Stimulated activated CD4-positive, alpha-beta T cell treated with anti-CD3 and anti-CD28 coated beads, TNF-alpha, amount 100 ng/mL, for 4 hours (primary cell): Measurements from ENCODE around the gene MRPL38.
A peak's percentile ranks its signal among the peaks of the same experiment; 100 is the strongest.

ENCODE experiments used
- DNase-seq, 3 experiments: peaks; one replicate each; pipeline ENCODE4 v3.0.0-alpha.2; 2020; ENCODE audit warnings: low read depth in 3 of 3

MRPL38 gene

DNA sequence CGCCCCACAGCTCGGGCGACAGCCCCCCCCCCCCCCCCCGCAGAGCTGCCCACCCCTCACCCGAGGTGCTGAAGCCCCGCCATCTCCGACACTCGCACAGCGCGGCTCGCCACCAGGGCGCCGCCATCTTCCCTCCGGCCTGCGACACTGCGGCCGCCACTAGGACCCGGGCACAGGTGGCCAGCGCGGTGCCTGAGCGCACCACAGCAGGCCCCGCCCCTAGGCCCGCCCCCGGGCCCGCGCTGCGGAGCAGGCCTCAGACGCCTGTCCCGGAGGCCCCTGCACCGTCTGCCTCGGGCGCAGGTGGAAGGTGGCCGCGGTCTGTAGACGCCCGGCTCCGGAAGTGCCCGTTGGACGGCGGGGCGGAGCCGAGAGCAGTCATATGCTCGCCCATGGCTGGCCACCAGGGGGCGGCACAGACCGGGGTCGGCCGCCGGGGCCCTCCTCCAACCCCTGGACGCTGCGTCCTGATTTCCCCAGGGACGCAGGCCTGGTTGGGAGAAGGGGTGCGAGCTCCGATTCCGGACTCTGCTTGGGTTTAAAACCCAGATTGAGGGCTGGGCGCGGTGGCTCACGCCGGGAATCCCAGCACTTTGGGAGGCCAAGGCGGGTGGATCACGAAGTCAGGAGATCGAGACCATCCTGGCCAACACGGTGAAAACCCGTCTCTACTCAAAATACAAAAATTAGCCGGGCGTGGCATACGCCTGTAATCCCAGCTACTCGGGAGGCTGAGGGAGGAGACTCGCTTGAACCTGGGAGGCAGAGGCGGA is at the start of gene MRPL38:
Gene MRPL38 (minus strand): TSS at position 136 of the 773 bp plus-strand sequence. CDS start 9 bp downstream, at position 127.
- DNase-seq, result peak; percentile 82 to 88 (median 87)

DNA sequence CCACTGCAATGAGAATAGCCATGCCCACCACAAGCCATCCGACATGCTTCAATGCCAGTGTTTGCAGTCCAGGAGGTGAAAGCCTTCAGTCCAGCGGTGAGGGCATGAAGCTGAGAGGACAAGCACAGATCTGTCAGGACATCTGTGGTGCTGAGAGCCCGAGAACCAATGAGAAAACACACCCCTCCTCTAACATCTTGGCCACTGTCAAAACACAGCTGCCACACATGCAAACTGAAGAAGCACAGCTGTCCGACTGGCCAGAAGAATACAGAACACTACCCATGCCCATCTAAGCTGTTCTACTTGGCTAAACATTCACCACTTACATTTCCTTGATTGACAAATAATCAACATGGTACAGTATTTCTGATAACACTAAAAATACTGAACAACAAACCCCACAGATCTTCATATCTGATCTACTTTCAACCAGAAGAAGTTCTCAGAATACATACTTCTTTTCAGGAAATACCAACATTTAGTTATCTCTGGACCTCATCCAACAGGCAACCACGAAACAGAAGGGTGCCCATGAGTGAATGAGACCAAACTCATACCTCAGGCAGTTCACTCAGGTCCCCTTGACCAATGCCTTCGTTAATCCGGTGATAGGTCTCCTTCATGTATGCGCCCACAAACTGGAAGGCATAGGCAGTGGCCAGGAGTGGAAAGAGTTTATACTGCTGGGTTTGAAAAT is 46.3 kb upstream of the MRPL38 start:
- no peak for DNase-seq

DNA sequence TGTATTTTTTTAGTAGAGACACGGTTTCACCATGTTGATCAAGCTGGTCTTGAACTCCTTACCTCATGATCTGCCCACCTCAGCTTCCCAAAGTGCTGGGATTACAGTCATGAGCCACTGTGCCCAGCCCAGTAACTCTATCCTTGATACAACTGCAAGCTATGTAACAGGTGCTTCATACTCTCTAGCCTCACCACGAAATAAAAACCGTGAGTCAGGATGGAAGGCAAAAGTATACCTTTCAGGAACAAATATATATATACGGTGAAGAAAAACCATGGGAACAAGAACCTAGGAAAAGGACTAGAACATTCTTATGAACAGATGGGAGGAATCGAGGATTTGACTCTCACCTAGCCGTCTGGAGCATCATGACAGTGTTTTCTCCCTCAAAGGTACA is 45.7 kb upstream of the MRPL38 start:
- no peak for DNase-seq

DNA sequence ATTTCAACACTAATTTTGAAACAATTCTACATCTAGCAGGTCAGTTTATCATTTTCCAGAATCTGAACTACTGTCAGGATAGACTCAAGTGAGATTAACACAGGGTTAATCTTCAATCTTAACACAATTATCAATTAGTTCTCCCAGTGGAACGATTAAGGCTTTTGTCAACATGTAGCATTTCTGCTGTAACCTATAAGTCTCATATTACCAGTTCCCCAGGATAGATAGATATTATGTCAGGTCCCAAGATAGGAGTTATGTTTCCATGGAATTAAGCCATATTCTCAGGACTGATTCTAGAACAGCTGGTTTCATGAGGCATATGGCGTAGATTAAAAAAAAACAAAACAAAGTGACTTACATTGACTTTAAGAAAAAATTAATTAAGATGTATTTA is 40.5 kb upstream of the MRPL38 start:
- no peak for DNase-seq

DNA sequence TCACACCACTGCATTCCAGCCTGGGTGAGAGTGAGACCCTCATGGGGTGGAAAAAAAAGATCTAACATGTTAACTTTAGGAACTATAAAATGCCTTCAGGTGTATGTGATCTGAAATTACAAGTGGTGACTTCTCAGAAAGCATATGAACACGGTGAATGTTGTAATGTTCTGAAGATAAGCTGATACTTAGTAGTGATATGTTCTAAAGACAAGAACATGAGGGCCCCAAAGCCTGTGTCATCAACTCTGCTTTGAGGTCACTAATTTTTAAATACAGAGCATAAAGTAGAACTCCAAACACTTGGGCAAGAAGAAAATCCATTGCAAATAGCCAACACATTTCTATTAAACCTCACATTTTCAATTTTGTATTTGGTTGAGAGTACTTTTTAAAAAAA is 38.8 kb upstream of the MRPL38 start:
- DNase-seq, result no peak

DNA sequence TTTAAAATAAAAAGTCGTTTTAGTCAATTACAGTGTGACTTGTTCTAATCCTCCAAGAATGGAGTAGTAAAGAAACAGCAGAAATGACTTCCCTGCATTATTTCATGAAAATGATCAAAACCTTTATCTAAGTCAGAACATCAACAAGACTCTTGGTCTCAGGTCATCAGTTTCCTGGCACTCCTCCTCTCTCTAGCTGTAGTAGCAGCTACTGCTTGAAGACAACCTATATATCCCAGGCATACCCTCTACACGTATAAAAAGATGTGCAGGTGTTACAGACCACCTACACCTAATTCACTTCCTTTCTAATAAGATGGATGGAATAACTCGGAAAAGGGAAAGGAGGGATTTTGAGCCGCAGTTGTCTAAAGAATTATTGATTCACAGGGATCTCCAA is 37.8 kb upstream of the MRPL38 start:
- DNase-seq, result no peak

DNA sequence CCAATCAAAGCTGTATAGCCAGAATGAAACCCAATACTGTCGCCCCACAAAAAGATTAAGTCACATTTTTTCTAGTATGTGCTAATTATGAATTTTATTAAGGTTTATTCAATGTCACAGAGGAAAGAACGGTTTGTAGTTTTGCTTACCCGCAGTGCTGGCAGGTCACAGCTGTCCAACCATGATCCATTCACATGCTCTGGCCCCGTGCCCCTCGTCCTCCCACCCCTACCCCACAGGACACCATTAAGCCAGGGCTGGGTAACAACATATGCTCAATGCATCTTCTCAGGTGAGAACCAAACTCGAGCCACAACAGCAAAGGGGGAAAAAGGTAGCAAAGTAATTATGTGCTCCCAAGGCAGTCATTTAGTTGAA is 36.7 kb upstream of the MRPL38 start:
- DNase-seq, result no peak

DNA sequence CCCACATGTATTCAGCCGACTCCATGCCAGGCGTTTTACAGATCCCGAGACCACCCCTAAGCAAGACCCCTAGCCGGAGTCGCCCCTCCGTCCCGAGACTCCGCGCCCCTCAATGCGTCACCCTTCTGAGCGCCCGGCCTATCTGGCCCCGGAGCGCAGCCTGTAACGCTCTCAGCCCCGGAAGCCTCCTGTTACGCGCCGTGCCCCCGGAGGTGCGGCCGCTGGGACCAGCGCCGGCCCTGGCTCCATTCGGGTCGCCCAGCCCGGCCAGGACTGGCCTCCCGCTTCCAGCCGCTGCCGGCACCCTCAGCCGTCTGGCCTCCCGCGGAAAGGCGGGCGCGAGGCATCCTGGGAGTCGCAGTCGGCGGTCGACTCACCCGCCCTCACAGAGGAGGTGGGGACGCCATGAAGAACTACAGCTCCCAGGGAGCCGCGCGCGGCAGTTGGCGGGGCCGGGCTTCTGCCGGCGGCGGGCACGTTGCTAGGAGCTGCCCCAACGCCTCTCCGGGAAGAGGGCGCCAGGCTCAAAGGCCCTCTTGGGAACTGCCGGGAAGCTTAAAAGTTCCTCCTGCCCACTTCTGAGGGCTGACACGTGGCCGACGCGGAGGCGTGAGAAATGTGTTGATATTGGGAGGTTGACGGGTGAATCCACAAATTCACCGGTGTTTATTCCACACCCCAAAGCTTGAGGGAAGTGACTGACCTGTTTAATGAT is 36.2 kb upstream of the MRPL38 start, which contains the start of gene FBF1:
Gene FBF1 (minus strand): TSS at position 316 of the 715 bp plus-strand sequence. CDS start 2,893 bp downstream, outside the sequence.
- peak; percentile 75 to 83 (median 79) for DNase-seq

DNA sequence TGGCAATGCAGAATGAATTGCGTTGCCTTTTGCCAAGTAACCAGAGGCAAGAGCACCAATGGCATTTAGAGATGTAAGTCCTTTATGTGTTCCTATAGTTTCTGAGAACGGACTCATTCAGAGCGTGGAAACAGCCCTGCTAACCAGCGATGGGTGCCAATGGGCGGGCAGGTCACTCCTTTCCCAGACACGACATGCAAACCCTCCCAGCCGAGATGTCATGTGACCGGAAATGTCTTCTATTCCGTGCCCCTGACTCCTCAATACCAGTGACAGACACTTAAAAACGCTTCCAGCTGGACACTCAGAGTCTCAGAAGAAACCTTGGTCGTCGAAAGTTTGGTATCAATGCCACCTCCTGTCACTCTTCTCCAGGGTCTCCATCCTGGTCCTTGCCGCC is 33.0 kb upstream of the MRPL38 start:
- no peak for DNase-seq

DNA sequence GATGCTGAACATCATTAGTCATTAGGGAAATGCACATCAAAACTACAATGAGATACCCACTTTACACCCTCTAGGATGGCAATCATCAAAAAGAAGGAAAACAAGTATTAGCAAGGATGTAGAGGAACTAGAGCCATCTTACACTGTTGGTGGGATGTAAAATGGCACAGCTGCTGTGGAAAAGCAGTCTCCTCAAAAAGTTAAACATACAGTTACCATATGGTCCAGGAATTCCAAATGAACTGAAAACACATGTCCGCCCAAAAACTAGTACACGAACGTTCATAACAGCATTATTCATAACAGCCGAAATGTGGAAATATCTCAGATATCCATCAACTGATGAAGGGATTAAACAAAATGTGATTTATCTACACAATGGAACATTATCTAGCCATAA is 29.1 kb upstream of the MRPL38 start:
- no peak for DNase-seq

DNA sequence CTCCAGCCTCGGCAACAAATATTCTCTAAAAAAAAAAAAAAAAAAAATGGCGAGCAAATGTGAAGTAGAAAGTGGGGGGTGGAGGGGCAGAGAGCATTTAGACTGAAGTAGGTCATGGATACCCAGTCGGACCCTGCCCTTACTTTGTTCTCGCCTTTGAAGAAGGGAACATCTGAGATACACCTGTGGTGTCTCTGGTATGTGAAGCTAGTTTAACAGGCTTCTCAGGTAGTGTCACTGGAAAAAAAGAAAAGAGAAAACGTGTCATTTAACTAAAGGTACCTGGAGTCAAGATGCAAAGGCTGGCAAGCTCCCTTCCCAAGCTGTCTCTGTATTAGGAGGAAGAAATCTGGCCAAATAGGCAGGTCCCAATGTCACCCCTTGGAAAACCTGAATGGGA is 28.2 kb upstream of the MRPL38 start:
- DNase-seq, result no peak

DNA sequence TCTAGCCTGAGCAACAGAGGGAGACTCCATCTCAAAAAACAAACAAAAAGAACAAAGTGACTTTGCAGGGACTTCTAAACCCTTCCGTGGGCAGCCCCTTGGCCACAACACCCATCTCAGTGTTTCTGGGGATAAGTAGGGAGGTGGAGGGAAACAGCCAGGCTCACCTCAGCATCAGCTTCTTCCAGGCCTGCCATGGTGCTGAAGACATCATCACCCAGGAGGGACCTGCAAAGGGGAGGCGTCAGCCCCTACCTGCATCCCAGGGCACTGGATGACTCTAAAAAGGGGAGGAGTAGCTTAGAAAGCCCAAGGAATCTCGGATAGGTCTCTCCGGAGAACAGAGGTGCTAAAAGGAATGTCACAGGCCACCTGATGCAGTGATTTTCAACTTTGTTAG is 26.4 kb upstream of the MRPL38 start:
- DNase-seq, result no peak

DNA sequence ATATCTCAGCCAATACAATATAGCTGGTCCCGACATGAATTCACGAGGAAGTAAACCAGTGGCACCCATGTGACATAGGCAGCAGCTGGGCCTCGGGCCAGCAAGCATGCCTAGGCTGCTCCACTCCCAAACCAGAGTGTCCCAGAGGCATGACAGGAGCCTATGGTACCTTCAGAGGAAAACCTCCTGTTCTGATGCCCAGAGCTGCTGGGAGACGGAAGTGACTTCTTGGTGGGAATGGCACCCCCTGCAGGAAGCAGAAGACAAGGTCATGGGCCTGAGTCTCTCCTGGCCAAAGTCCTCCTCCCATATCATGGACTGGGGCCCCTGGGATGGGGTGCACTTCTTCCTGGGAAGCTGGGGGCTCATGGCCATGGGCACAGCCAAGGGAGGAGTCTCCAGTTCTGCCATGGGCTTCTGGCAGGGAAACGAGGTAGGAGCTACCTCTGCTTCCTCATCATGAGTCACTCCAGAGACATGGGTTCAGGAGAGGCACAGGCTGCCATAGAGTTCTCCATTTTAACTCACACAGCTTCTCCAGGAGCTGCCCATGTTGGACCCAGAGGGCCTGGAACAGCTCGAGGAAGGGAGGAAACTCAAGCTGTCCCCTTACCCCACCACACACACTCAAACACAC is 22.7 kb upstream of the MRPL38 start:
- no peak for DNase-seq

DNA sequence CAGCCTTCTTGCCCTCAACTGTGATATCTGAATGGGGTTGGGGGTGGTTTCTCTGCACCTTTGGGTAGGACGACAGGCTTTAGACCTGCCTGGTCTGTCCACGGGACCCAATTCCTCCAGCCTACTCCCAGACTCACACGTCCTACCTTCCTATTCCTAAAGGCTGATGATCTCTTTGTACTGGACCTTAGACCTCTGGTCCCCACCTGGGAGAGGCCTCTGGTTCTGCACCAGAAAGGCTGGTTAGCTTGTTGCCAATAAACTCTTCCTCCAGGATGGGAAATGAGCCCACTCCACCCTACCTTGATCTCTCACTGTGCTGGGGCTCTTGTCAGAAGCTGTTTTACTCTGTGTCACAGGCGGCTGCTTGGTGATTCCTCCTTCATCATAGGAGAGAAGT is 21.8 kb upstream of the MRPL38 start:
- DNase-seq, result no peak

DNA sequence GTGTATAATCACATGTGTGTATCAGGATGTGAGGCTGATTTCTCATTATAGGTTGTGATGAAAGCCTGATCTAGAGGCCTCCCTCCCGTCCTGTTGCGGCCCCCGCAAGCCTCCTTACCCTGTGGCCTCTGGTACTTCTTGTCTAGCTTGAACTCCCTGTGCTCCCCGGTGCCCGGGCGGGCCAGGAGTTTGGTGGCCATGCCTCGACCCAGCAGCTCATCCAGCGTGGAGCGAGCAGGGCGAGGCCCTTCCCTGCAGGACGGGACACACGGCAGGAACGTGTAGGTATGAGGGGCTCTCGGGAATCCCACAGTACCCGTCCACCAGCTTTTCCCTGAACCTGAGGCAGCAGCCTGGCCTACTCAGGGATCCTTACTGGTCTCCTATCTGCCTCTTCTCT is 21.2 kb upstream of the MRPL38 start:
- DNase-seq, result no peak

DNA sequence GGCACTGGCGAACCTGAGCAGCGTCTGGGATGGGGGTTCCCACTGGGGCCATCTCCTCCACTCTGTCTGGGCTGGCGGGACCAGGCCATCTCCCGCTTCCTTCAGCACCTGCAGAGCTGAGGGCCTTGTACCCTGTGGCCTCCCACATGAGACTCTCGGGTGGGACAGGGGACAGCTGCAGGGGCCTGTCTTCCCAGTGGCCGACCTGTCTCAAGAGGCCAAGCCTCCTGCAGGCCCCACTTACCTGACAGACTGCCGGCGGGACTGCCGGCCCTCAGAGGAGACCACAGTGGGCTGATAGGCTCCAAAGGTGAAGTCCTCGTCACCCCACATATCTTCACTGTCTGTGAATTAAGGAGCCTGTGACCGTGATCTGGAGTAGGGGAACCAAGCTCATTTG is 20.4 kb upstream of the MRPL38 start:
- no peak for DNase-seq

DNA sequence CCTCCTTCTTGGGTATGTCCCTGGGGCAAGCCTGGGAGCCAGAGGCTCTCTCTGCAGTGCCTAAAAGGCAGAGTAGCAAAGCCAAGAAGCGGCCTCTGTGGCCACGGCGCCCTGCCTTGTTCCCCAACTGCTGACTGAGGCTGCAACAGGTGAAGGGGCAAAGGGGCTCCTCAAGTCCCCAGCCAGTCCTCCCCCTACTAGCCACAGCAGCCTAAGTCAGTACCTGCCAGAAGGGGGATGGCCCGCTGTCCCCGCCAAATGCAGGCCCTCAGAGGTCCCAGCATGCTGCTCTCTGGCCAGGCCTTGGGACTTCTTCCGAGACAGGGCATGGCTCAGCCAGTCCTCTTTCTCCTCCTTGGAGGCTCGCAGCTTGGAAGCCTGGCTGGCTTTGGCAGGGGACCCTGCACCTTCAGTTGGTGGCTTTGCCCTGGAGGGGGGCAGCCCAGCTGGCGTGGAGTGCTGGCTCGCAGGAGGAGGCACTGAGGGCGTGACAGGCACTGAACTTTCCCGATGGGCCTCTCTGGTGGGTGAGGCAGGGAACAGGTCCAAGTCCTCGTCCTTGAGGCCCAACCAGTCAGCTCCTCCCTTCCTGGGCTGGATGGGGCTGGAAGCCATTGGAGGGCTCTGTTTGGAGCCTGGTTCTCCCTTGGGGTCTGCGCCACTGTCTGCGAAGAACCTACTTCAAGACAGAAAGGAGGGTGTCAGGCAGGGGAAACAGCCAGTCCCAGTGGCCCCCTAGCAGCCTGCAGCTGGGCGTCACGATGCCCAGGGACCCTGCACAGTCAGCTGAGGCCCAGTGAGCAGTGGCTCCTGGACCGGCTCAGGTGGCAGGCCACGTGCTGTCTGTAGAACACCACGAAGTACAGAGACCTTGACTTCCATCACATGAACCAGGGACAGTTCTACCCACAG is 18.5 kb upstream of the MRPL38 start:
- no peak for DNase-seq

DNA sequence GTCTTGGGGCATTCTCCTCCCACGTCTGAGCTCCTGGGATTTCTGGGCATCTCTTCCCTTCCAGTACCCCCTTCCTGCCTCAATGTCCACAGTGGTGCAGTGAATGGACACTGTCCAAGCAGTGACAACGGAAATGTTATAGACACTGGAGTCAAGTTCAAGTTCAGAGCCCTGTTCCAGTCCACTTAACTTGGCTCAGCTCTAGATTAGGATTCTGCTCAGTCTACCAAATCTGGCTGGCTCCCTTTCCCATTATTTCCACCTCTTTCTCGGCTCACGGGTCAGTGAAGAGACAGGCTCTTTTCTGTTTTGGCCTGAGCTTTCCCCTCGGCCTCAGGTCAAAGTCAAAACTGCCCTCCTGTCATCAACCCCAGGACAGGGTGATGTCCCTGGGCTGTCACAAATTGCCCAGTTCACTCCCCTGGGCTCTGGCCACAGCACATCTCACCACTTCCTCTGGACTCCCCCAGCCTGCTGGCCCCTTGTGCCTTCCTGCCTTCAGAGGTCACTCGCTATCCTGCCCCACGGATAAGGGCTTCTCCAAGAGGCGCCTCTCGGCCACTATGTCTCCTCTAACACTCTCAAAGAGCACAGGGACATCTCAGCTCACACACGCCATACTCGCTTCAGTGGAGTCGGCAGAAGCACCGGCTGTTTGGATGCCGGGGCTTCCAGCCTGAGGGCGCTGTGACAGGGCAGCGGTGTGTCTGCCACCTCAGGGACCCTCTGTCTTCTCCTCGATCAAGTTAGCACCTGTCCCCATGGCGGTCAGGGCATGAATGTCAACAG is 17.7 kb upstream of the MRPL38 start:
- DNase-seq, result no peak

DNA sequence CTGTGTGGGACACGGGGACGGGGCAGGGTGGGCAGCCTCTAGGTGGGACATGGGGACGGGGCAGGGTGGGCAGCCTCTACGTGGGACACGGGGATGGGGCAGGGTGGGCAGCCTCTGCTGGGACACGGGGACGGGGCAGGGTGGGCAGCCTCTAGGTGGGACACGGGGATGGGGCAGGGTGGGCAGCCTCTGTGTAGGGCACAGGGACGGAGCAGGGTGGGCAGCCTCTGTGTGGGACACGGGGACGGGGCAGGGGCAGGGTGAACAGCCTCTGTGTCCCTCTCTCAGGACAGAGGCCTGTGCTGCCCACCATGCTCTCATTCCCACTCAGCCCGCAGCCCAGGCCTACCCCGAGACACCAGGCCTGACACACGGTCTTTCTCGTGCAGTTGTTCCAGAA is 16.9 kb upstream of the MRPL38 start:
- DNase-seq, result no peak

DNA sequence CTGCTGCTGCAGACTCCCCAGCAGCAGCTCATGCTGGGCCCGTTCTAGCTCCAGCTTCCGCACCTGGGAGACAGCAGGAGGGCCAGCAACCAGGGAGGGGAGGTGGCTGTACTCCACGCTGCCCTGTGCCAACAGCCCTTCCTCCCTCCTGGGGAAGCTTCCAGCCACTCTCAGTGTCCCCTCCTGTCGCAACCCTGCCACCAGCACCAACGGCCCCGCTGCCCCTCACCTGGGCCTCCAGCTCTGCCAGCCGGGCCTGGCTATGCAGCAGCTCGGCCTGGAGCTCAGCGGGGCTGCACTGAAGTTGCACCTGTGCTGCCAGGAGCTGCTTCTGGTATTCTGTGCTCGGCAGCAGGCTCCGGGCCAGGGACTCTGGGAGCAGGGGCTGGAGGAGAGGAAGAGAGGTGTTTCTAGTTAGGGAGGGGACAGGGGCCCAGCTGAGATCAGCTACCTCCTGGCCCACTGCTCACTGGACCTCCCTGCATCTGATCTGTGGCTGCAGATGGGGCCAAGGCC is 15.4 kb upstream of the MRPL38 start:
- DNase-seq, result no peak
